GM19351 (cell line): ENCODE results near the gene AGPAT2.

Experiments
- ATAC-seq: cut with Tn5 transposase; IDR thresholded peaks from one replicate; pipeline ENCODE4 v1.9.1; 2021; ENCODE audit warnings: mild to moderate bottlenecking, moderate library complexity; ENCODE audit not compliant: unreplicated experiment

The AGPAT2 gene

DNA sequence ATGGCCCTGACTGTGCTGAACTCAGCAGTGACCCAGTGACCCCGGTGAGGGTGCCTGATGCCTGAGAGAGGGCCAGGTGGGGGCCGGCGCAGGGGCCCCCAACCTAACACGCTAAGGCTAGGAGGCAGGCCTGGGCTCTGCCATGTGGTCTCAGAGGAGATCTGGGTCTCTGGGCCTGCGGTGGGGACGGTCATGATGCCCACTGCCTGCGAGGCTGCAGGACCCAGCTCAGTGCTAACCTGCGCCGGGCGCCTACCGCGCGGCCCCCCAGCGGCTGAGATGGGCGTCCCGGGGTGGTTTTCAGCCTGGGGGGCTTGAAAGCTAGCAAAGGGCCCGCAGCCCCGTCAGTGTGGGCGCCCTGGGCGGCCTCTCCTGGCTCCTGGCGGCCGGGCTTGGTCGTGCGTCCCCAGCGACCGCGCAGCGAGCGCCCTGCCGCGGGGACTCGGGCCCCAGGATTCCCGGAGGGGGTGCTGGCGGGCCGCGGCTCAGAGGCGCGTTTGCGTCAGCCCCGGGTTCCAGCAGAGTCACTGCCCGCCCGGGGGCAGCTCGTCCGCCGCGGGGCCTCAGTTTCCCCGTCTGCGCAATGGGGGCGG is 22.1 kb downstream of the AGPAT2 start:
- no peak for ATAC-seq

DNA sequence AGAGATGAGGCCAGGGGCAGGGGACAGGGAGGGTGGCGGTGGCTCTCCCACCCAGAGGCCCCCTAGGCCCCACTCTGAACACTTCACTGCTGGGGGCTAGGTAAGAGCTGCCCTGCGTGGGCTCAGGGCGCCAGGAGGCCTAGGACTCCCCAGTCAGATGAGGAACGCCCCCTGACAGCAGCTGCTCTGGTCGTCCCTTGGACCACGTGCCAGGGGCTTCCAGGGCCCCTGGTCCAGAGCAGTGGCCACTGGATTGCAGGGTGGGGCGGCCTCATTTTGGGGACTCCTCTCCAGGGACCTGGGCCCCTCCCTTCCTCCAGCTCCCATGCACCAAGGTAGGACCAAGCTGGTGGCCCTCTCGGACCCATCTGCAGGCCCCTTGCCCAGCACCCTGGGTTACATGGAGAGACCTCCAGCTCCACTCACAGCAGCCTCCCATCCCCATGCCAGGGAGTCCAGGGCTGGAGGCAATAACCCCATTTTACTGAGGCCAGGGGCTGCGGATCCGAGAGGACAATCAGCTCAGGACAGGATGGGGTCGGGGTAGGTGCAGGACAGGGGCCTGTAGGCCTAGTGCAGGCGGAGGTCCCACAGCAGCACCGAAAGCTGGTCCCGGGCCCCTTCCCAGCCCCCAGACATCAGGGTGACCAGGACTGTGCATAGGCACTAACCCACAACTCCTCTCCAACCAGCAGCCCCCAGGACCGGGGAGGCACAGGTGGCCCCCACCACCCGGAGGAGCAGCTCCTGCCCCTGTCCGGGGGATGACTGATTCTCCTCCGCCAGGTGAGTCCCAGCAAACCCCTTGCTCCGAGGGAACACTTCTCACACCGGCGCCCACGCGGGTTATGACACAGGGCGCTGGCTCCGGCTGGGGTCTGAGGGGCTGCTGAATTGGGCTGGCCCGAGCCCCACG is 23.0 kb downstream of the AGPAT2 start:
- no peak for ATAC-seq

DNA sequence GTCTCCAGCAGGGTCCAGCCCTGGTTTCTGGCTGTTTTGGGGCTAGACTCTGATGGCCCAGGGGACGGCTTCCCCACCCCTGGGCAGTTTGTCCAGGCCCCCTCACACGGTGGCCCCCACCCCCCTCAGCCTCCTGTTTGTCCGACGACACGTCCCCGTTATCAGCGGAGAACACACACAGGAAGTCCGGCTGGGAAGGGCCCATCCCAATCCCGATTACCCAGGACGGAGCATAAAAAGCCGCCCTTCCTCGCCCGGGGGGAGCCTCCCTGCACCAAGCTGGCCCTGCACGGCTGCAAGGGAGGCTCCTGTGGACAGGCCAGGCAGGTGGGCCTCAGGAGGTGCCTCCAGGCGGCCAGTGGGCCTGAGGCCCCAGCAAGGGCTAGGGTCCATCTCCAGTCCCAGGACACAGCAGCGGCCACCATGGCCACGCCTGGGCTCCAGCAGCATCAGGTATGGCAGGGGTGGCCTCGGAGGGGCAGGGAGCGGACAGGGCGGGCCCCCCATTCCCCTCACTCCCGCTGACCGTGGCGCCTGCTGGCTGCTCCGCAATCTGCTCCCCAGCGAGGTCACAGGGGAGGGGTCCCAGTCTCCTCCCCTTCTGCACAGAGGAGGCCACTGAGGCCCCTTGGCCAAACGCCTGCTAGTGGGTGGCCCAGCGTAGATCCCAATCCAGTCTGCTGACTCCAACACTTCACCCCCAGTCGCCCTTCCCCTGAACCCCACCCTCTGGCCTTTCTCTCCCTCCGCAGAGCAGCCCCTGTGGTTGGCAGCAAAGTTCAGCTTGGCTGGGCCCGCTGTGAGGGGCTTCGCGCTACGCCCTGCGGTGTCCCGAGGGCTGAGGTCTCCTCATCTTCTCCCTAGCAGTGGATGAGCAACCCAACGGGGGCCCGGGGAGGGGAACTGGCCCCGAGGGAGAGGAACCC is 24.3 kb downstream of the AGPAT2 start, which contains the start of gene EGFL7:
EGFL7 (plus strand) TSS at position 261 of the 926 bp plus-strand sequence. CDS start 5,367 bp downstream, outside the sequence.
- no peak for ATAC-seq

DNA sequence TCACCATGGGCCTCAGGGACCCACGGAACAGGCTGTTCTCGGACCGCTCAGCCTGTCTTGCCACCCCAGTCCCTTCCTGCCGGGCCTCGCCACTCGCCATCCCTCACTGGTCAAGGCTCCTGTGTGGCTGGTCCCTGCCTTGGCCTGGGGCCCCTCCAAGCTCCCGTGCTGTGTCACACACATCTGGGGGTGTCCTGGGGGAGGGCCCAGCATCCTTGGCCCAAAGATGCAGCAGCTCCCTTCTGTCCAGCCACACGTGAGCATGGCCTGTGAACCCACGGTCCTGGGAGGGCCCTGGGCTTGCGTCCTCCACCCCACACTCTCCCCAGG is 25.0 kb downstream of the AGPAT2 start:
- no peak for ATAC-seq

DNA sequence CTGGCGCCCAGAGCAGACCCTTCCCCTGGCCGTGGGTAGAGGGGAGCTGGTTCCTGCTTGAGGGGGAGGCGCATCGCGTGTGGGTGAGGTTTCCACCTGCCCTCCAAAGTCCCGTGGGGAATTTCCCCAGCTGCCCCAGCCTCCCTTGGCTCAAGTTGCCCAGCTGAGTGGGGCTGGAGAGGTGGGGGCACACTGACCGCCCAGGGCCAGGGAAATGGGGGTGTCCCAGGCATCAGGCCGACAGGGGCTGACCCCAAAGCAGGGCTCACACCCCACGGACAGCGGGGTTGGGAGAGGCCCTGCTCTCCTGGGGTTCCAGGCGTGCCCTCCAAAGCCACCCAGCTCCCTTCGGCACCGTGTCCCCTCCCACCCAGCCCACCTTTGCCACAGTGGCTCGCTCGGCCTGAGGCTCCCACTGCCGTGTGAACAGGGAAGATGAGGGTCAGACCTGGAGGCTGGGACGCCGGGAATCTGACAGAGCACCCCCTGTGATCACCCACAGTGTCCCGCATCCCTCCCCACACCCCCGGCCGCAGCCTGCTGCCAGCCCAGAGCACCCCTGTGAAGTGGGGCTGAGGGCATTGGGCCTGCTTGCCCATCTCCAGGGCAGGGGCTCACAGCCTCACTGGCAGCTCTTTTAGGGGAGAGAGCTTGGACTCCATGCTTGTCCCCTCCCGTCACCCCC is 25.5 kb downstream of the AGPAT2 start:
- no peak for ATAC-seq

DNA sequence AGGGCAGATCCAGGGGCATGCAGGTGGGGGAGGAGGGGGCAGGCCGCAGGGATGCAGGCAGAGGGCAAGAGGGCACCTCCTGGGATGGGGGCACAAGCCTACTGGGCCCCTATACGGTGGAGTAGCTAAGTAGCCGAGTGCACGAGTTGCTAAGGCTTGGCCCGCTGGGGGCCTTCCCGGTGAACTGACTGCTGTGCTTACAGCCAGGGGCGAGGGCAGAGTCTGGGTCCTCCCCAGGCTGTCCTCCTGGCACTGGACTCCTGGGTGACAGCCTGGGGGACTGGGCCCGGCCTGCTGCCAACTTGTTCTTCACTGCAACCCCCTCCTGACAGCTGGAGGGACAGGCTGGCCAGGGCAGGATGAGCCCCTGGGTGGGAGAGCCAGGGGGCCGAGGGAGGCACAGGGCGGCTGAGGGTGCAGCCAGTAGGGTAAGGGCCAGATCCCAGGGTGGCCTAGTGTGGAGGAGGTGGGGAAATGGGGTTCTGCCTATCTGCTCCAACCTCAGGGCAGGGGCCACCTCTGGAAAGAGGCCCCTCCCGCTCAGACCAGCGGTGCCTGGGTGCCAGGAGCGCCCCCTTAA is 26.2 kb downstream of the AGPAT2 start:
- ATAC-seq: no peak

DNA sequence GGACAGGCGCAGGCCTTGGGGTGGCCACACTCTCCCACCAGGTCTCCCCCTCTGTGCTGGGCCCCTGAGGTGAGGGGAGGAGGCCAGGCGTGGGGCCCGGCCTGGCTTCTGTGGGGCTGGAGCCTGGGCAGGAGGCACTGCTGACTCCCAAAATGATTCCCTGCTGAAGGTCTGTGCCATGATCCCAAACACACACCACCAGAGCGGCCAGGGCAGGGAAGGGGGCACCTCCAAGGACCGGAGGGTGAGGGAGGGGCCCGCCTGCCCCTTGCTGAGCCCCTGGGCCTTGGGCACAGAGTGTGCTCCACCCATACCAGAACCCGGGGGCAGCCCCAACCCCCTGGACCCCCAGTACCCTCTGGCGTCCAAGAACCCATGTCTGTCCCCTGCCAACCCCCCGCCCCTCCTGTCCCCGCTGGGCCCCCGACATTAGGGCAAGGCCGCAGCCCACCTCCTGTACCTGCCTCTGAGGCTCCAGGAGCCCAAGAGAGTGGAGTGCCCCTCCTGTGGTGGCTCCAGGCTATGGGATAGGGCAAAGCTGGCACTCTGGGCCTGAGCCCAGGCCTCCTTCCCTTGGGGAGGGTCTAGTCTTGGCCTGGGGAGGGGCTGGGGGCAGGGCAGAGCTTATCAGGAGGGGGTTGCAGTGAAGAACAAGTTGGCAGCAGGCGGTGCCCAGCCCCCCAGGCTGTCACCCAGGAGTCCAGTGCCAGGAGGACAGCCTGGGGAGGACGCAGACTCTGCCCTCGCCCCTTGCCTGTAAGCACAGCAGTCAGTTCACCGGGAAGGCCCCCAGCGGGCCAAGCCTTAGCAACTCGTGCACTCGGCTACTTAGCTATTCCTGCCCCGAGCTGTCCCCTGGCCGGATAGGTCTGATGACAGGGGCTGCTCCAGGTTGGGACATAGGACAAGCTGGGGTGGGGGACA is 27.1 kb downstream of the AGPAT2 start:
- no peak for ATAC-seq

DNA sequence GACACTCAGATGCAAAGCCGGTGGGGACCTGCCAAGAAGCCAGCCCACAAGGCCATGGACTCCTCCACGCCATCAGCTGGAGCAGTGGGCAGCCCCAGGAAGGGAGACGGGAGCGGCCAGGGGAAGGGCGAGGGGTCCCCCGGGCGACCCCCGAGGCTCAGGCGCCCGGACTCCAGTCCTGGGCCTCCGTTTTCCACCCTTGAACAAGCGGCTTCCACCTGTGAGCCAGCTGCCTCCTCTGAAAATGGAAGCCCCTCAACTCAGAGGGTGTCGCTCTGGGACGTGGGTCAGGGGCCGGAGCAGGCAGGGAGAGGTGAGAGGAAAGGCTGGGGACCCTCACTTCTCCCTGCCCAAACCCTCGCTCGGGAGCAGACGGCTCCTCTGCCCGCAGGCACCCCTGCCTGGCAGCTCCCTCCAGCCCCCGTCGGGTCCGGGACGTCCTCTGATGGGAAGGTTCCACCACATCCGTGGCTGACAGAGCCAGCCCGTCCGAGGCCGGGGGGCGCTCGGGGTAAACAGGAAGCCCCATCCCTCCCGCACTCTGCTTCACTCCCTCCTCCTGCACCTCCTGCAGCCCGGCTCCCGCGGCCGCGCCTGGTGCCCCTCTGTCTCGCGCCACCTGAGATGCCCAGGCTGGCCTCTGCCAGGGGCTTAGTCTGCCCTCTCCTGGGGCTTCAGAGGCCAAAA is 28.3 kb downstream of the AGPAT2 start:
- ATAC-seq: no peak

DNA sequence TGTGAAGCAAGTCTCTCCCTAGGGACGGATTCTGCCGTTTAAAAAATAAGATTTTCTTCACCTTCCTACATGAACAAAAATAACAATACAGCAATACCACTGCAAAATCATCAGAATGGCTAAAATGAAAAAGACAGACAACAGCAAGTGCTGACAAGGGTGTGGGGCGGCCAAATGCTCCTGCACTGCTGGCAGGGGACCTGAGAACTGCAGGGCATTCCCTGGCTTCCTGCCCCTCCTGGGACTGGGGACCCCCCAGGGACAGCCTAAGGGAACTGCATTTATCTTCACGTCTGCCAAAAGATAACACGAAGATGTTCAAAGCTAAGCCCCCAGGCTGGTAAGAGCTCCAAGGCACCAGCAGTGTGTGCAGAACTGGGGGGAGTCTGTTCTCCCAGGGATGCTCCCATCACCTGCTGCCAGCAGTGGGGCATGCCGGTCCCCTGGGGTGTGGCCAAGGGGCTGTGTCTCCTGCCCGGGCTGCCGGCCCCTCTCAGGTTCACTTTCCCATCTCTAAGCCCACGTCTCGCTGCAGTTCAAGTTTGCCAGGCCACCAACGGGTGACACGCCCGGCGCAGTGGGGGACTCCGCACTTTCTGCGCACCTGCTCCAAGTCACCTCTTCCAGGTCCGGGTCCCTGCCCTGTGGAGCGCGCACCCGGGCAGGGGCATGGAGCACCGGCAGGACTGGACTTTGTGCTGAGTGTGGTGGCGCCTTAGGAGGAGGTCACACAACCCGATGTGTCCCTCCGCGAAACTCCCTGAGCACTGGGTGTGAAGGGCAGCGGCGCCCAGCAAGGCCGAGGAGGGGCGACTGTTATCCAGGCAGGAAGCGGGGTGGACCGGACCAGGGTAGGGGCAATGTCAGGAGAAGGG is 29.0 kb downstream of the AGPAT2 start:
- ATAC-seq: no peak

DNA sequence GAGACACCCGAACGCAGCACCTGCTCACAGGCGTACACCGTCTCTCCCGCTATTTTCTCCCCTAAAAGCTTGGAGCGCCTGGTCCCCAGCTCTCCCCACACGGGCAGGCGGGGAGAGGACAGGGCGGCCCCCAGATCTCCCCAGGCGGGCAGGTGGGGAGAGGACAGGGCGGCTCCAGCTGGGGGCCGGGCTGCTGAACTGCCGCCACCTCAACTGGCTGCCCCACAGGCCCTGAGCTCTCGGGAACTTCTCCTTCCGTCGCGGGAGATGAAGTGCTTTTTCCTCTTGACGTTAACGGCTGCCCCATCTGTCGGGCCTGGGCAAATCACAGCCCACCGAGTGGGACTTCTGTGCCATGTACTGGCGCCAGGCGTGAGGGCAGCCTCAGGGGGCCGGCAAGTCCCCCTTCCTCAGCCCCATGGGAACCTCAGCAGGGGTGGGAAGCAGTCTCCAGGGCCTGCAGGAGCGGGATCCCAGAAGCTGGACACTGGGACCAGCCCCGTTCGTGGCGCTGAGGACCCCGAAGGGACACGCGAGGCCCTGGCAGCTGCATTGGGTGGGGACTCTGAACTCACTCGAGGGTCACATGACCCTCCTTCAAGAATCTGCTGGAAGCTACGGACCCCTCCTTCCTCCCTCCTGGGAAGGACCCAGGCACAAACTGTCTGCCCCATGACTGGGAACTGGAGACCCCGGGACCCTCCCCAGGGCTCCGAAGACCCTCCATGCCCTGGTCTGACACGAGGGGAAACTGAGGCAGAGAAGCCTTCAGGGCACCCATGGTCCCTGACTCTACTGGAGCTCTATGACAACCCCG is 30.3 kb downstream of the AGPAT2 start:
- no peak for ATAC-seq

DNA sequence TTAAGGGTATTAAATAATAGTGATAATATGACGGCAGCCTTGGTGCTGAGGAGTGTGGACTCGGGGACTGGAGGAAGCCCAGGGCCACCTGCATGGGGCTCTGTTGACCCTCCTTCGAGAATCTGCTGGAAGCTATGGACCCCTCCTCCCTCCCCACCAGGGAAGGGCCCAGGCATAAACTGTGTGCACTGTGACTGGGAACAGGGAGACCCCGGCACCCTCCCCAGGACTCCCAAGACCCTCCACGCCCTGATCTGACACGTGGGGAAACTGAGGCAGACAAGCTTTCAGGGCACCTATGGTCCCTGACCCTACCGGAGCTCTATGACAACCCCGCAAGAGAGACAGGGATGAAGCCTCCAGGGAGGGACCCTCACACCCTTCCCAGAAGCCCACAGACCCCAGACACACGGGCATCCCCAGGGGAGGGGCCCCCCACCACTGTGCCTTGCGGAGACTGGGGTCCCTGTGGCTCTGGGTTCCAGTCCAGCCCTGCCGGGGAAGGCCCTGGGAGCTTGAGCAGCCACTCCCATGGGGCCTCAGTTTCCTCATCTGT is 31.0 kb downstream of the AGPAT2 start:
- no peak for ATAC-seq

DNA sequence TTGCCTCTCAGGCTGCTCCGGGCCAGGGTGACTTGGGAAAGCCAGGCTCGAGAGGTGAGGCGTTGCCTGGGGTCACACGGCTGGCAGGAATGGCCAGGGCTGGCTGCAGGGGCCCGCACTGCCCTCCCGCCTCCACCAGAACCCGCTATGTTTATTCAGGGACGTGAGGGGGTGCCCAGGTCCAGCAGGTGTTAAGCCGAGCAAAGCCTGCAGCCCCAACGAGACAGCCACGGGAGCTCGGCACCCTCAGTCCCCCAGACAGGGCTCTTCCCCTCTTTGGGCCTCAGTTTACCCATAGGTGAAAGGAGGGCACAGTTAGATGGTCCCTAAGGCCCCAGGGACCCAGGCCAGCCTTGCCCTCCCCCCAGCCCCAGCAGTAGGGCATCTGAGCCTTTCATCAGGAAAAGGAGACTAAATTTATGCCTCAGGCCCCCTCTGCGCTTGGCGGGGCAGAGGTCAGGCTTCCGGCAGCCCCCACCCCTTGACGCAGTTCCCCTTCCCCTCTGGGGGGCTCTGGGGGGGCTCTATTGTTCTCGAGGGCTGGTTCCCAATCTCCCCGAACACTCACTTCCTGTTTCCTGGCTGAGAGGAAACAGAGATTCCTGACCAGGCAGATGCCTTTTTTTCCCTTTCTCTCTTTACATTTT is 31.6 kb downstream of the AGPAT2 start:
- no peak for ATAC-seq

DNA sequence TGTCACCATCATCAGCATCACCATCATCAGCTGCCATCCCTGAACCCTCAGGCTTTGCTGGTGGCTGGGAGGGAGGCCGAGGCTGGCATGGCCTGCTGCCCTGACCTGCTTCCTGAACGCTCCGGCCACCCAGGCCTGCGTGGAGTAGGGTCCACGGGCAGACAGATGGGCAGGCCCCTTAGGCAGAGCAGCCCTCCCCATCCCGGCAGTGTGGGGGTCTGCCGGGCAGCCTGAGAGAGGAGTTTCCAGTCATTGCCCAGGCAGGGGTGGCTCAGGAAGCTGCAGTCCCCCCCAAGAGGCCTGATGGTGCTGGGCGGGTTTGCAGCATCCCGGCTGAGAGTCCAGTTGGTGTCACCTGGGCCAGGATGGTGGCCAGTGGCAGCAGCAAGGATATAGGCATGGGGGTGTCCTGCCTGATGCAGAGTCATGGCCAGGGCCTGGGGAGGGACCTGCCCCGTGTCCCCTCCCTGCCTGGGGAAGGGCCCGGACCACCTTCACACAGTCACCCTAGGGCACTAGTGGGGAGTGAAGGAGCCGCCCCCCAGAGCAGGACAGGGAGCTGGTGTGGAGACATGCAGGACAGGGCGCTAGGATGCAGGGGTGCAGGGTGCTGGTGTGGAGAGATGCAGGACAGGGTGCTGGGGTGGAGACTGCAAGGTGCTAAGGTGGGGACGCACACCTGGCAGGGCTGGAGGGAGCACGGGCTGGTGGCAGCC is 32.3 kb downstream of the AGPAT2 start:
- ATAC-seq: no peak

DNA sequence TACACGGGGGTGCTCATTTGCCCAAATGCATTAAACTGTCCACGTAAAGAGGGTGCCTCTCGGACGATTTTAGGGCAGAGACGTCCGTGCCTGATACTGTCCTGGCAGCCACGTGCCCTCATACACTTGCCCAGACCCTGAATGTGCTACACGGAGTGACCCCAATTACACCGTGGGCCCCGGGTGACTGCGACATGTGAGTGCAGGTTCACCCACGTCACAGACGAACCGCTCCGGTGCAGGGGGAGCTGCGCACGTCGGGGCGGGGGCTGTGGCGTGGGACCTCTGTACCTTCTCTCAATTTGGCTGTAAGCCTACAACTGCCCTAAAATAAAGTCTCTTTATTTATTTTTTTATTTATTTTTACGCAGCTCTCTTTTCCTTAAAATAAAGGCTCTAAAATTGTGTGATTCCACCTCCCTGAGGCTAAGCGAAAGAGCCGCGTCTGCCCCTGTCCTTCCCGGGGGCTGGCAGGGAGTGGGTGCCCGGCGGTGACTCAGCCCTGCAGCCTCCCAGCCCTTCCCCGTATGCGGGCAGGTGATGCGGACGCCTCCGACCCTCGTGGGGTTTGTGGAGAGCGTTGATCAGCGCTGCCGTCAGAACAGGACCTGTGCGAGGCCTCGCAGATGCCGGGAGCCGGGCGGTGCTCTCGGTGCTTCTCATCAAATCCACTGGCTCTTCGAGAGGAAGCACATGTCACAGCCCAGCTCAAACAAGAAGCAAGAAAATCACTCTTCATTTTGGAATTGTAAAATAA is 33.8 kb downstream of the AGPAT2 start:
- ATAC-seq: no peak

DNA sequence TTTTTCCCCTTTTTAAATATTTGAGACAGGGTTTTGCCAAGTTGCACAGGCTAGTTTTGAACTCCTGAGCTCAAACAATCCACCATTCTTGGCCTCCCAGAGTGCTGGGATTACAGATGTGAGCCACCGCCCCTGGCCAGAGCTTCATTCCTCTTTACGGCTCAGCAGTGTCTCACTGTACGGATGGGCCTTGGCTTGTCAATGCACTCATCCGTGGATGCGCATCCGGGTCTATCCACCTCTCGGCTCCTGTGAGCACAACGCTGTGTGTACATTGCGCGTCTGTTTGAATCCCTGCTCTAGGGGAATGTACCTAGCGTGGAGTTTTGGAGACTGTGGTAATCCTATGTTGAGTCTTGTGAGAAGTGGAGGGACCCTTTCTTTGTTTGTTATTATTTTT is 35.4 kb downstream of the AGPAT2 start:
- ATAC-seq: no peak
